CD4-positive, CD25-positive, alpha-beta regulatory T cell (primary cell): ENCODE results near the gene FXYD6. TPM values are rescaled to one million over a fixed set of nuclear protein-coding genes. Genes with fewer than 3 reads are reported as not detected.

Experiments used
- ATAC-seq, 2 donors: fragments of 150-1000 bp; cut with Tn5 transposase; one replicate each; pipeline ENCODE4 v1.10.0; 2021; ENCODE audit warnings: low read depth in 2 of 2, moderate number of reproducible peaks in 2 of 2, moderate library complexity in 1 of 2
- DNase-seq, 3 donors: peaks; one replicate each; pipeline versions ENCODE4 v3.0.0 to v3.0.0-alpha.2; 2012 to 2022; ENCODE audit warnings: mixed read lengths in 1 of 3
- H3K27ac ChIP-seq: one replicate; pipeline ENCODE4 v1.7.0; 2013; ENCODE audit warnings: mild to moderate bottlenecking, low read length; ENCODE audit not compliant: insufficient read depth, poor library complexity, severe bottlenecking
- H3K27me3 ChIP-seq: one replicate; pipeline ENCODE4 v1.7.0; 2013; ENCODE audit warnings: low read length; ENCODE audit not compliant: control insufficient read depth, insufficient read depth
- H3K36me3 ChIP-seq: one replicate; pipeline ENCODE4 v1.7.0; 2013; ENCODE audit warnings: mild to moderate bottlenecking, low read length, moderate library complexity; ENCODE audit not compliant: control insufficient read depth, insufficient read depth
- H3K4me1 ChIP-seq: 2 replicates; pipeline ENCODE4 v1.7.0; 2013; ENCODE audit warnings: mild to moderate bottlenecking, low read length; ENCODE audit not compliant: insufficient read depth, control insufficient read depth, poor library complexity, severe bottlenecking
- H3K4me3 ChIP-seq: one replicate; pipeline ENCODE4 v1.7.0; 2013; ENCODE audit warnings: low read depth, mild to moderate bottlenecking, low read length, moderate library complexity
- H3K9me3 ChIP-seq, 2 experiments: 1 replicate in 1 of 2; 2 replicates in 1 of 2; pipeline ENCODE4 v1.7.0; 2013; ENCODE audit warnings: low read length in 2 of 2, mild to moderate bottlenecking in 1 of 2, moderate library complexity in 1 of 2; ENCODE audit not compliant: control insufficient read depth in 2 of 2
- H3K27ac Mint-ChIP-seq, 3 donors: one replicate each; pipeline ENCODE4 v1.8.0; 2020 to 2022; ENCODE audit warnings: mild to moderate bottlenecking in 3 of 3, mixed read lengths in 3 of 3, moderate library complexity in 2 of 3
- H3K27me3 Mint-ChIP-seq: one replicate; pipeline ENCODE4 v1.8.0; 2022; ENCODE audit warnings: mild to moderate bottlenecking, mixed read lengths
- H3K36me3 Mint-ChIP-seq: one replicate; pipeline ENCODE4 v1.8.0; 2020; ENCODE audit warnings: mixed read lengths
- H3K4me1 Mint-ChIP-seq, 4 donors: one replicate each; pipeline ENCODE4 v1.8.0; 2020 to 2022; ENCODE audit warnings: mixed read lengths in 4 of 4, mild to moderate bottlenecking in 1 of 4
- H3K4me3 Mint-ChIP-seq, 4 donors: one replicate each; pipeline ENCODE4 v1.8.0; 2020 to 2022; ENCODE audit warnings: mild to moderate bottlenecking in 4 of 4, mixed read lengths in 4 of 4, moderate library complexity in 3 of 4
- H3K9me3 Mint-ChIP-seq, 7 donors: one replicate each; pipeline ENCODE4 v1.8.0; 2020 to 2022; ENCODE audit warnings: mixed read lengths in 7 of 7, mild to moderate bottlenecking in 3 of 7, moderate library complexity in 2 of 7
- polyA plus RNA-seq, 4 donors: library from polyadenylated mRNA; unstranded; fragments of 300-500 nt; fragmentation: Illumina TruSeq; gene quantifications; one replicate each; pipeline ENCODE4 v1.2.3, GENCODE V29; 2021
- total RNA-seq: library from RNA; stranded (reverse); gene quantifications from one replicate; pipeline ENCODE4 v1.2.3, GENCODE V29; 2022

FXYD6 gene
- total and polyA plus RNA-seq, 5 donors from 2014 or later, result not detected

- H3K4me3 ChIP-seq, result no peak overlapping the region
- H3K36me3 ChIP-seq, result no peaks in the 10 kb centered on the region
- Mint-ChIP-seq H3K4me1 (peaks cover 0 to 7% (median 3%) of the 10 kb centered on the region in 4 donors), H3K36me3 (peaks cover 2% of the 10 kb centered on the region), H3K27ac (peak overlapping the region in 1 of 3 donors; percentile 55), H3K4me3 (no peak overlapping the region), H3K9me3 (no peaks in the 10 kb centered on the region), H3K27me3 (no peaks in the 10 kb centered on the region)
- H3K9me3 ChIP-seq, result no peaks in the 10 kb centered on the region
- no peak overlapping the region for H3K27ac ChIP-seq
- no peak for DNase-seq
- H3K4me1 ChIP-seq, result no peaks in the 10 kb centered on the region
- ATAC-seq, result no peak
- no peaks in the 10 kb centered on the region for H3K27me3 ChIP-seq
Observed at GRCh38 chr11:117921456-117921855, 45.0 kb upstream of the FXYD6 start.

- no peaks in the 10 kb centered on the region for H3K9me3 ChIP-seq
- H3K27ac ChIP-seq, result no peak overlapping the region
- no peaks in the 10 kb centered on the region for H3K4me1 ChIP-seq
- H3K4me3 ChIP-seq, result no peak overlapping the region
- H3K4me3 Mint-ChIP-seq, result no peak overlapping the region
- DNase-seq, result peak in 1 of 3 donors; percentile 41
- H3K27me3 Mint-ChIP-seq, result no peaks in the 10 kb centered on the region
- H3K36me3 Mint-ChIP-seq, result peaks cover 10% of the 10 kb centered on the region
- ATAC-seq, result peak; percentile 65 to 71
- no peaks in the 10 kb centered on the region for H3K36me3 ChIP-seq
- H3K9me3 Mint-ChIP-seq, result no peaks in the 10 kb centered on the region
- H3K27ac Mint-ChIP-seq, result no peak overlapping the region
- peaks cover 0 to 7% (median 3%) of the 10 kb centered on the region in 4 donors for H3K4me1 Mint-ChIP-seq
- H3K27me3 ChIP-seq, result no peaks in the 10 kb centered on the region
Observed at GRCh38 chr11:117919781-117920221, 43.3 kb upstream of the FXYD6 start.

- Mint-ChIP-seq H3K36me3 (peaks cover 12% of the 10 kb centered on the region), H3K4me3 (no peak overlapping the region), H3K9me3 (no peaks in the 10 kb centered on the region), H3K27ac (no peak overlapping the region), H3K27me3 (no peaks in the 10 kb centered on the region), H3K4me1 (peaks cover 0 to 7% (median 3%) of the 10 kb centered on the region in 4 donors)
- Histone ChIP-seq H3K4me1 (no peaks in the 10 kb centered on the region), H3K4me3 (no peak overlapping the region), H3K9me3 (no peaks in the 10 kb centered on the region), H3K36me3 (no peaks in the 10 kb centered on the region), H3K27ac (no peak overlapping the region), H3K27me3 (no peaks in the 10 kb centered on the region)
- ATAC-seq, result peak; percentile 19 to 30
- no peak for DNase-seq
Observed at GRCh38 chr11:117919341-117919740, 42.9 kb upstream of the FXYD6 start.

GRCh38 chr11:117918366-117919255 lies 42.2 kb upstream of the FXYD6 start:
- H3K36me3 Mint-ChIP-seq, result peaks cover 17% of the 10 kb centered on the region
- no peaks in the 10 kb centered on the region for H3K9me3 Mint-ChIP-seq
- no peak overlapping the region for H3K27ac Mint-ChIP-seq
- Histone ChIP-seq H3K4me3 (no peak overlapping the region), H3K4me1 (no peaks in the 10 kb centered on the region), H3K27ac (no peak overlapping the region), H3K27me3 (no peaks in the 10 kb centered on the region), H3K9me3 (no peaks in the 10 kb centered on the region), H3K36me3 (no peaks in the 10 kb centered on the region)
- peak overlapping the region in 1 of 4 donors; percentile 48 for H3K4me3 Mint-ChIP-seq
- no peaks in the 10 kb centered on the region for H3K27me3 Mint-ChIP-seq
- H3K4me1 Mint-ChIP-seq, result peaks cover 0 to 7% (median 3%) of the 10 kb centered on the region in 4 donors
- no peak for DNase-seq
- no peak for ATAC-seq

- Histone ChIP-seq H3K27me3 (no peaks in the 10 kb centered on the region), H3K36me3 (no peaks in the 10 kb centered on the region), H3K27ac (no peak overlapping the region), H3K4me3 (no peak overlapping the region), H3K4me1 (no peaks in the 10 kb centered on the region), H3K9me3 (no peaks in the 10 kb centered on the region)
- no peak for DNase-seq
- H3K4me1 Mint-ChIP-seq, result peaks cover 0 to 7% (median 3%) of the 10 kb centered on the region in 4 donors
- no peak overlapping the region for H3K4me3 Mint-ChIP-seq
- H3K27me3 Mint-ChIP-seq, result no peaks in the 10 kb centered on the region
- ATAC-seq, result no peak
- H3K36me3 Mint-ChIP-seq, result peaks cover 27% of the 10 kb centered on the region
- H3K9me3 Mint-ChIP-seq, result no peaks in the 10 kb centered on the region
- H3K27ac Mint-ChIP-seq, result no peak overlapping the region
Observed at GRCh38 chr11:117917591-117918151, 41.2 kb upstream of the FXYD6 start.

GRCh38 chr11:117916956-117917355 lies 40.5 kb upstream of the FXYD6 start:
- H3K27me3 Mint-ChIP-seq, result no peaks in the 10 kb centered on the region
- H3K9me3 Mint-ChIP-seq, result no peaks in the 10 kb centered on the region
- ATAC-seq (no peak), DNase-seq (no peak)
- H3K27ac ChIP-seq, result no peak overlapping the region
- H3K27ac Mint-ChIP-seq, result no peak overlapping the region
- H3K4me1 ChIP-seq, result no peaks in the 10 kb centered on the region
- no peak overlapping the region for H3K4me3 Mint-ChIP-seq
- no peak overlapping the region for H3K4me3 ChIP-seq
- H3K36me3 Mint-ChIP-seq, result peaks cover 30% of the 10 kb centered on the region
- H3K27me3 ChIP-seq, result no peaks in the 10 kb centered on the region
- H3K36me3 ChIP-seq, result no peaks in the 10 kb centered on the region
- no peaks in the 10 kb centered on the region for H3K9me3 ChIP-seq
- peaks cover 0 to 7% (median 3%) of the 10 kb centered on the region in 4 donors for H3K4me1 Mint-ChIP-seq

- no peaks in the 10 kb centered on the region for H3K36me3 ChIP-seq
- no peak for DNase-seq
- no peaks in the 10 kb centered on the region for H3K9me3 Mint-ChIP-seq
Observed at GRCh38 chr11:117915672-117916235, 39.3 kb upstream of the FXYD6 start.

More at GRCh38 chr11:117915672-117916235, 39.3 kb upstream of the FXYD6 start:
- peaks cover 33% of the 10 kb centered on the region for H3K36me3 Mint-ChIP-seq
- Histone ChIP-seq H3K27me3 (no peaks in the 10 kb centered on the region), H3K9me3 (no peaks in the 10 kb centered on the region), H3K27ac (no peak overlapping the region), H3K4me3 (no peak overlapping the region), H3K4me1 (no peaks in the 10 kb centered on the region)
- peaks cover 0 to 7% (median 3%) of the 10 kb centered on the region in 4 donors for H3K4me1 Mint-ChIP-seq
- no peak for ATAC-seq
- H3K27me3 Mint-ChIP-seq, result no peaks in the 10 kb centered on the region
- no peak overlapping the region for H3K4me3 Mint-ChIP-seq
- H3K27ac Mint-ChIP-seq, result peak overlapping the region in 1 of 3 donors; percentile 83
